GM19023 (cell line): ENCODE measurements around the gene EMC7.
"Not testable (repeated sequence)": the region's sequence is repeated elsewhere in the genome, so short reads cannot be mapped to it uniquely, and the experiment has no call there.

ENCODE experiments used
- ATAC-seq: cut with Tn5 transposase; IDR thresholded peaks from one replicate; pipeline ENCODE4 v1.9.1; 2021; ENCODE audit warnings: mild to moderate bottlenecking, moderate library complexity; ENCODE audit not compliant: unreplicated experiment

The EMC7 gene

GRCh38 chr15:34101366-34102174, at the start of gene EMC7, which contains the start of gene PGBD4:
Gene EMC7, minus strand, starts transcription at chr15:34101862. Its CDS starts 23 bp downstream, at chr15:34101839.
Gene PGBD4, plus strand, starts transcription at chr15:34102083. Its CDS starts 449 bp downstream, at chr15:34102532.
- ATAC-seq = peak; percentile 98

GRCh38 chr15:34147371-34148140, 45.9 kb upstream of the EMC7 start:
- no peak for ATAC-seq

DNA sequence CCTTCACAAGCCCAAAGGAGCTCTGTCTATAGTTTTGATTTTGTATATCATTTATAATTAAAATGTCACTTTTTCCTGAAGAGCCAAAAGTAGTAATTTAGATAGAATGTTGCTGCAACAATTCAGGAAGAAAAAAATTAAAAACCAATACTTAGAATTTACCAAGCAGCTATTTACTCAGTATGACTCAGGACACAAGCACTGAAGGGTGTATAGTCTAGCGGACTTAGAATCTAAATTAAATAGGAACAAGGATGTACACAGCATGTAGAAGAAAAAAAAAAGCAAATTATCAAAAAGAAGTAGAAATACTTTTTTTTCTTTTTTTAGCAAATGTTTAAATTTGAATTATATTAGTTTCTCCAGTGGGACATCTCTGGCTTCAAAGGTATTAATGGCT, 31.8 kb upstream of the EMC7 start:
- ATAC-seq = no peak

DNA sequence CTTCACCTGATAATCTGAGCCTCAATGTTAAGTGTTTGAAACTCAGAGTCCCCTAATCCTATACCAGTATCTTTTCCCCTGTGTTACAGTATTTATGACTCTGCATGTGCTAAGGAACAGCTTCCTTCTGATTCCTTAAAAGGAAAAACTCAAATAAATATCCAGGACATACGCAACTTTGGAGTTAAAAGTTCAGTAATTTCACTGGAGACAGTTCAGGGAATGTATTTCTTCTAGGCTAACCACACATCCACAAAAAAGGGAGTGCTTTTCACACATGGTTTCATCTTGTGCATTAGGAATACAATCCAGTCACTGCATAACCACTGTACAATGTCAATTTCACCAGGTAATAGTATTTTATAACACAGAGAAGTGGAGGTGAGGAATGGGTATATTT, 31.2 kb upstream of the EMC7 start:
- ATAC-seq = no peak

DNA sequence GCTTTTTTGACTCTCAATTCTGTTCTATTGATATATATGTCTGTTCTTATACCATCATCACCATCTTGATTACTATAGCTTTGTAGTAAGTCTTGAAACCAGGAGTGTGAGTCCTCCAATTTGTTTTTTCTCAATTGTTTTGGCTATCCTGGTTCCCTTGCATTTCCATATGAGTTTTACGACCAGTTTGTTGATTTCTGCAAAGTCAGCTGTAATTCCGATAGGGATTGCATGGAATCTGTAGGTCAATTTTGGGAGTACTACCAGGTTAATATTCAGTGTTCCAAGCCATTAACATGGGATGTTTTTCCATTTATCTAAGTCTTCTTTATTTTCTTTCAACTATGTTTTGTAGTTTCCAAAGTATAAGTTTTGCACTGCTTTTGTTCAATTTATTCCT, 27.2 kb upstream of the EMC7 start:
- ATAC-seq = no peak

- no peak for ATAC-seq
Measured at GRCh38 chr15:34126522-34126921, 24.9 kb upstream of the EMC7 start.

- ATAC-seq = no peak
Measured at GRCh38 chr15:34125945-34126344, 24.3 kb upstream of the EMC7 start.

GRCh38 chr15:34124651-34125050, 23.0 kb upstream of the EMC7 start:
- no peak for ATAC-seq

GRCh38 chr15:34122771-34123183, 21.1 kb upstream of the EMC7 start:
- no peak for ATAC-seq

DNA sequence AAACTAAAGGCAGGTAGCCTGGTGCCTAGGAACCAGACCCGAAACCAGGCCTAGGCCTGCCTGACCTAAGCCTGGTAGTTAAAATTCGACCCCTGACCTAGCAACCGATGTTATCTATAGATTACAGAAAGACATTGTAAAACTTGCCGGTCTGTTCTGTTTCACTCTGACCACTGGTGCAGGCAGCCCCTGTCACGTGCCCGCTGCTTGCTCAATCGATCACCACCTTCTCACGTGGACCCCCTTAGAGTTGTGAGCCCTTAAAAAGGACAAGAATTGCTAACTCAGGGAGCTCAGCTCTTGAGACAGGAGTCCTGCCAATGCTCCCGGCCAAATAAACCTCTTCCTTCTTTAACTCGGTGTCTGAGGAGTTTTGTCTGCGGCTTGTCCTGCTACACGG, 20.1 kb upstream of the EMC7 start:
- not testable (repeated sequence) for ATAC-seq

DNA sequence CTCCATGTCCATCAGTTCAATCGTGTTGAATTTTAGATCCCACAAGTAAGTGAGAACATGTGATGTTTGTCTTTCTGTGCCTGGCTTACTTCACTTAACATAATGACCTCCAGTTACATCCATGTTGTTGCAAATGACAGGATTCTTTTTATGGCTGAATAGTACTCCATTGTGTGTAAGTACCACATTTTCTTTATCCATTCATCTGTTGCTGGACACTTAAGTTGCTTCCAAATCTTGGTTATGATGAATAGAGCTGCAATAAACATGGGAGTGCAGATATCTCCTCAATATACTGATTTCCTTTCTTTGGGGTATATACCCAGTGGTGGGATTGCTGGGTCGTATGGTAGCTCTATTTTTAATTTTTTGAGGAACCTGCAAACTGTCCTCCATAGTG, 18.8 kb upstream of the EMC7 start:
- not testable (repeated sequence) for ATAC-seq

GRCh38 chr15:34119291-34119690, 17.6 kb upstream of the EMC7 start:
- ATAC-seq = no peak

- ATAC-seq = no peak
Measured at GRCh38 chr15:34116620-34117019, 15.0 kb upstream of the EMC7 start.

DNA sequence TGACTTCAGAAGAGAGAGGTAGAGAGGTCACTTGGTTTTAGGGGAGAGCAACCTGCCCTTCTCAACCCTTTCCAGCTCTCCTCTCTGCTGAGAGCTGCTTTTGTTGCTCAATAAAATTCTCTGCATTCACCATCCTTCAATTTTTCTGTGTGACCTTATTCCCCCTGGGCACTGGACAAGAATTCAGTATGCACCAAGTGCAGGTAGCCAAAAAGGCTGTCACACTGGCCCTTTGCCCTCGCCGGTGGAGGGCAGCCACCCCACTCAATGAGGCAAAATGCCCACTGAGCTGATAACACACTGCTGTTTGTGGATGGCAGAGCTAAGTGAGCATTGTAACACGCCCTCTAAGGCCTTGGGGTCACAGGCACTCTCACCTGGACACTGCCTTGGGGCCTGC, 13.1 kb upstream of the EMC7 start:
- ATAC-seq = no peak

DNA sequence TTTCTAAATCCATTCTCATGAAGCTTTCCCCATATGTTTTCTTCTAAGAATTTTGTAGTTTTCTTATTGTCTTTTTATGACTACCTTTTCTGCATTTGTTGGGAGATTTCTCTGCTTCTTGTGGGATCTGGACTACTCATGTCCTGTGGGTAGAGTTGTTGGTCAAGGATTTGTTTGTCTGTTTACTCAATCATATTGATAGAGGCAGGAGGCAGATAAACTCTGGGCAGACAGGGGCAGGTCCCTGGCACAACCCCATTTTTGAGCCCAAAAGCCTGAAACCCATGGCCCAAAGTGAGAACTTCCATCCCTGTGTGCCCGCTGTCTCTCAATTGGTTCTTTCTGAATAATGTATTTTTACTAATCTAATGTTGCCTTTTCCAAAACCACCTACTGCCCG, 12.6 kb upstream of the EMC7 start:
- ATAC-seq = no peak

DNA sequence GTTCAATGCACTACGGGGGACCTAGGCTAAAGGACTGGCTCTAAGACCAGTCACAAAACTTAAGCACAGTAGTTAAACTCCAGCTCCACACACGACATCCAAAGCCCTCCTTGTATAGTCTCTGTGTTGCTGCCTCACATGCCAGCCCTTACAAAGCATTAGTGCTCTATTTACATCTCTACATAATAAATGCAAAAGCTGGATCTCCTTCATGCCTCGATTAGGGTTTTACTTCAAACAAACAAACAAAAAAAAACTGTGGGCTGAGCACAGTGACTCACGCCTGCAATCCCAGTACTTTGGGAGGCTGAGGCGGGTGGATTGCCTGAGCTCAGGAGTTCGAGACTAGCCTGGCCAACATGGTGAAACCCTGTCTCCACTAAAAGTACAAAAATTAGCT, 9.8 kb upstream of the EMC7 start:
- no peak for ATAC-seq

- ATAC-seq = no peak
Measured at GRCh38 chr15:34109797-34110663, 8.4 kb upstream of the EMC7 start.

- no peak for ATAC-seq
Measured at GRCh38 chr15:34107315-34107714, 5.7 kb upstream of the EMC7 start.

- ATAC-seq = no peak
Measured at GRCh38 chr15:34106423-34106822, 4.8 kb upstream of the EMC7 start.

- ATAC-seq = peak; percentile 18
Measured at GRCh38 chr15:34102175-34102925, 688 bp upstream of the EMC7 start.
